ENCODE results near the gene TYMS.

DNA sequence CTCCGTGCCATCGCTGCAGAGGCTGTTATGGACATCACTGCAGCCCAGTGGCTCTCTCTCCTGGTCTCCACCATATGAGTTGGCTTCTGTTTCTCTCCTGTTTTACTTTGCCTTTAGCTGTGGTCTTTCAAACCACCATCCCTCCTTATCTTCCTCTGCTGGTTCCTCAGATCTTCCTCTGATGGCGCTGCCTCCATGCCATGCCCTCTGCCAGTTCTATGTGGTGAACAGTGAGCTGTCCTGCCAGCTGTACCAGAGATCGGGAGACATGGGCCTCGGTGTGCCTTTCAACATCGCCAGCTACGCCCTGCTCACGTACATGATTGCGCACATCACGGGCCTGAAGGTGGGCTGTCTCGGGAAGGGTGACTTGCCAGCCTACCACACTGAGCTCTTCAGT is 13.1 kb downstream of the TYMS start:
- TF ChIP-seq POLR2AphosphoS5 (IDR thresholded peaks at IDR 0.05; ENCODE audit: low read depth): peak; percentile 35
- no peak for TF ChIP-seq CTCF (IDR thresholded peaks at IDR 0.05; ENCODE audit: insufficient read depth, low read length)
- TF ChIP-seq, protein P1, sequence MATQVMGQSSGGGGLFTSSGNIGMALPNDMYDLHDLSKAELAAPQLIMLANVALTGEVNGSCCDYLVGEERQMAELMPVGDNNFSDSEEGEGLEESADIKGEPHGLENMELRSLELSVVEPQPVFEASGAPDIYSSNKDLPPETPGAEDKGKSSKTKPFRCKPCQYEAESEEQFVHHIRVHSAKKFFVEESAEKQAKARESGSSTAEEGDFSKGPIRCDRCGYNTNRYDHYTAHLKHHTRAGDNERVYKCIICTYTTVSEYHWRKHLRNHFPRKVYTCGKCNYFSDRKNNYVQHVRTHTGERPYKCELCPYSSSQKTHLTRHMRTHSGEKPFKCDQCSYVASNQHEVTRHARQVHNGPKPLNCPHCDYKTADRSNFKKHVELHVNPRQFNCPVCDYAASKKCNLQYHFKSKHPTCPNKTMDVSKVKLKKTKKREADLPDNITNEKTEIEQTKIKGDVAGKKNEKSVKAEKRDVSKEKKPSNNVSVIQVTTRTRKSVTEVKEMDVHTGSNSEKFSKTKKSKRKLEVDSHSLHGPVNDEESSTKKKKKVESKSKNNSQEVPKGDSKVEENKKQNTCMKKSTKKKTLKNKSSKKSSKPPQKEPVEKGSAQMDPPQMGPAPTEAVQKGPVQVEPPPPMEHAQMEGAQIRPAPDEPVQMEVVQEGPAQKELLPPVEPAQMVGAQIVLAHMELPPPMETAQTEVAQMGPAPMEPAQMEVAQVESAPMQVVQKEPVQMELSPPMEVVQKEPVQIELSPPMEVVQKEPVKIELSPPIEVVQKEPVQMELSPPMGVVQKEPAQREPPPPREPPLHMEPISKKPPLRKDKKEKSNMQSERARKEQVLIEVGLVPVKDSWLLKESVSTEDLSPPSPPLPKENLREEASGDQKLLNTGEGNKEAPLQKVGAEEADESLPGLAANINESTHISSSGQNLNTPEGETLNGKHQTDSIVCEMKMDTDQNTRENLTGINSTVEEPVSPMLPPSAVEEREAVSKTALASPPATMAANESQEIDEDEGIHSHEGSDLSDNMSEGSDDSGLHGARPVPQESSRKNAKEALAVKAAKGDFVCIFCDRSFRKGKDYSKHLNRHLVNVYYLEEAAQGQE (IDR thresholded peaks at IDR 0.05; ENCODE audit: insufficient replicate concordance, low read depth): no peak
- TF ChIP-seq GABPA (IDR thresholded peaks at IDR 0.05; ENCODE audit: low read depth): no peak
